B cell (primary cell): Measurements from ENCODE around the gene PCDHA2. TPM values are rescaled to one million over a fixed set of nuclear protein-coding genes. Genes with fewer than 3 reads are reported as not detected.
"Not testable (repeated sequence)": the region's sequence is repeated elsewhere in the genome, so short reads cannot be mapped to it uniquely, and the experiment has no call there.

Experiments used
- ATAC-seq: fragments of 200-7000 bp; cut with Tn5 transposase; one replicate; pipeline ENCODE4 v1.10.0; 2021; ENCODE audit warnings: low read depth, mild to moderate bottlenecking, moderate number of reproducible peaks, moderate library complexity
- CTCF ChIA-PET: fragments of 350-600 bp; sonication (Branson Sonifier 250); formaldehyde crosslinking; loops from one replicate; lab custom pipeline; 2021; ENCODE audit warnings: antibody characterized with exemption, inconsistent platforms; lab: Charles Lee
- POLR2A ChIA-PET: fragments of 350-600 bp; sonication (Branson Sonifier 250); formaldehyde crosslinking; loops from one replicate; lab custom pipeline; 2021; ENCODE audit warnings: antibody characterized with exemption; lab: Charles Lee
- DNase-seq: peaks from one replicate; pipeline ENCODE4 v3.0.0; 2013
- H2AFZ ChIP-seq: 2 replicates; pipeline ENCODE4 v1.6.1; 2012; ENCODE audit warnings: mild to moderate bottlenecking, low read depth, low read length; ENCODE audit not compliant: insufficient read depth, poor library complexity, severe bottlenecking
- H3K27ac ChIP-seq, 2 donors: 1 replicate in 1 of 2; 2 replicates in 1 of 2; pipeline ENCODE4 v1.5.1; 2012 to 2013; ENCODE audit warnings: low read length in 2 of 2, mild to moderate bottlenecking in 2 of 2, moderate library complexity in 1 of 2
- H3K27me3 ChIP-seq, 4 experiments: fragments of 200-600 bp in 1 of 4; sonication (generic) in 1 of 4; replicated peaks in 1 of 4; 1 replicate in 2 of 4; 2 replicates in 2 of 4; pipeline versions ENCODE4 v1.6.1 to v1.7.0; 2013 to 2016; ENCODE audit warnings: low read length in 3 of 4, mild to moderate bottlenecking in 2 of 4, mixed read lengths in 1 of 4, moderate library complexity in 1 of 4; ENCODE audit not compliant: insufficient read depth in 4 of 4, control insufficient read depth in 3 of 4; ENCODE audit errors: control extremely low read depth in 1 of 4
- H3K36me3 ChIP-seq, 2 experiments: replicated peaks in 1 of 2; 1 replicate in 1 of 2; 2 replicates in 1 of 2; pipeline versions ENCODE4 v1.6.1 to v1.7.1; 2013; ENCODE audit warnings: low read length in 1 of 2; ENCODE audit not compliant: insufficient read depth in 2 of 2, control insufficient read depth in 1 of 2; ENCODE audit errors: control extremely low read depth in 1 of 2, extremely low read depth in 1 of 2
- H3K4me1 ChIP-seq, 2 donors: fragments of 200-600 bp in 1 of 2; sonication (generic) in 1 of 2; 1 replicate in 1 of 2; 2 replicates in 1 of 2; pipeline versions ENCODE4 v1.5.1 to v1.6.1; 2013 to 2017; ENCODE audit warnings: low read length in 2 of 2; ENCODE audit not compliant: control insufficient read depth in 2 of 2, insufficient read depth in 2 of 2
- H3K4me2 ChIP-seq: replicated peaks from 2 replicates; pipeline ENCODE3; 2012; ENCODE audit warnings: mild to moderate bottlenecking, low read depth, low read length; ENCODE audit not compliant: poor library complexity, severe bottlenecking
- H3K4me3 ChIP-seq, 5 experiments: fragments of 200-600 bp in 1 of 5; sonication (generic) in 1 of 5; 1 replicate in 3 of 5; 2 replicates in 2 of 5; pipeline versions ENCODE4 v1.5.1 to v1.7.0; 2011 to 2016; ENCODE audit warnings: low read length in 4 of 5, mild to moderate bottlenecking in 4 of 5, low read depth in 2 of 5, control low read depth in 1 of 5, moderate library complexity in 1 of 5; ENCODE audit not compliant: insufficient read depth in 1 of 5; ENCODE audit errors: control extremely low read depth in 1 of 5, extremely low read depth in 1 of 5
- H3K79me2 ChIP-seq: fragments of 200-600 bp; sonication (generic); one replicate; pipeline ENCODE4 v1.6.0; 2016; ENCODE audit warnings: low read length; ENCODE audit not compliant: control insufficient read depth, insufficient read depth
- H3K9ac ChIP-seq: fragments of 200-600 bp; sonication (generic); 2 replicates; pipeline ENCODE4 v1.6.1; 2017; ENCODE audit warnings: mild to moderate bottlenecking, low read length, moderate library complexity
- H3K9me3 ChIP-seq, 3 donors: one replicate each; pipeline versions ENCODE4 v1.6.1 to v1.7.1; 2013; ENCODE audit warnings: low read length in 2 of 3; ENCODE audit not compliant: control insufficient read depth in 2 of 3, insufficient read depth in 1 of 3; ENCODE audit errors: control extremely low read depth in 1 of 3
- H4K20me1 ChIP-seq: 2 replicates; pipeline ENCODE4 v1.6.0; 2012; ENCODE audit warnings: mild to moderate bottlenecking, low read length; ENCODE audit not compliant: insufficient read depth, control insufficient read depth, poor library complexity, severe bottlenecking
- H3K27ac Mint-ChIP-seq: one replicate; pipeline ENCODE4 v1.8.0; 2021; ENCODE audit warnings: mixed read lengths
- H3K27me3 Mint-ChIP-seq: one replicate; pipeline ENCODE4 v1.8.0; 2021; ENCODE audit warnings: mixed read lengths
- H3K4me1 Mint-ChIP-seq: one replicate; pipeline ENCODE4 v1.8.0; 2021; ENCODE audit warnings: mixed read lengths
- H3K4me3 Mint-ChIP-seq: one replicate; pipeline ENCODE4 v1.8.0; 2021; ENCODE audit warnings: mixed read lengths
- H3K9me3 Mint-ChIP-seq: one replicate; pipeline ENCODE4 v1.8.0; 2022; ENCODE audit warnings: mixed read lengths; ENCODE audit not compliant: insufficient read depth
- EZH2 ChIP-seq: IDR thresholded peaks from 2 replicates; pipeline ENCODE4 v1.6.1; 2012; ENCODE audit warnings: borderline replicate concordance, low read depth, mild to moderate bottlenecking, moderate library complexity, low read length; ENCODE audit not compliant: insufficient read depth, poor library complexity, severe bottlenecking
- WGBS: methylation state at CpG from one replicate; pipeline ENCODE4 v1.1.5; 2013; ENCODE audit warnings: missing lambda C conversion rate; ENCODE audit not compliant: insufficient coverage; 5-methylcytosine and 5-hydroxymethylcytosine counted together
- intact Hi-C: fragments of 100-400 bp; cut with micrococcal nuclease; formaldehyde crosslinking; loops from one replicate; pipeline ENCODE4 v1.10.0; 2022
- polyA plus RNA-seq: library from polyadenylated mRNA; depleted of rRNA; stranded (reverse); fragments of >200 nt; gene quantifications from 2 replicates; pipeline ENCODE4 v1.2.3, GENCODE V29; 2012
- total RNA-seq, 2 donors: library from RNA; stranded (reverse); fragments of 120-200 nt in 1 of 2; gene quantifications; 1 replicate in 1 of 2; 2 replicates in 1 of 2; pipeline versions ENCODE4 v1.2.3 to v1.2.4, GENCODE V29; 2013 to 2022
- TF ChIP-seq, protein P1 (sequence below): fragments of 200-600 bp; IDR thresholded peaks from one replicate; pipeline ENCODE4 v1.8.0; 2022; ENCODE audit warnings: antibody characterized with exemption, mild to moderate bottlenecking

Gene PCDHA2
- total and polyA plus RNA-seq, 2 donors (not counting 1 experiment from before 2014, with no cell fraction given): not detected

DNA sequence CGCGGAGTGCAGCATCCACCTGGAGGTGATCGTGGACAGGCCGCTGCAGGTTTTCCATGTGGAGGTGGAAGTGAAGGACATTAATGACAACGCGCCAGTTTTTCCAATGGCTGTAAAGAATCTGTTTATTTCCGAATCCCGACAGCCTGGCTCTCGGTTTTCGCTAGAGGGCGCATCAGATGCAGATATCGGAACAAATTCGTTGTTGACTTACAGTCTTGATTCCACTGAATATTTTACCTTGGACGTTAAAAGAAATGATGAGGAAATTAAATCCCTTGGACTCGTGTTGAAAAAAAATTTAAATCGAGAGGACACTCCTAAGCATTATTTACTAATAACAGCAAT is 6.8 kb downstream of the PCDHA2 start:
- H3K27me3 ChIP-seq: peaks cover 0 to 13% (median 4%) of the 10 kb centered on the region in 4 experiments
- peaks cover 0 to 36% (median 30%) of the 10 kb centered on the region in 3 donors for H3K9me3 ChIP-seq
- H2AFZ ChIP-seq: no peak overlapping the region
- no peak overlapping the region for H3K4me3 Mint-ChIP-seq
- no peak overlapping the region for H3K4me2 ChIP-seq
- H3K79me2 ChIP-seq: no peaks in the 10 kb centered on the region
- no peak overlapping the region for H3K9ac ChIP-seq
- H3K27ac ChIP-seq: no peak overlapping the region
- ChIA-PET POLR2A (no interaction called here), CTCF (no interaction called here)
- no peak overlapping the region for H3K4me3 ChIP-seq
- H3K27ac Mint-ChIP-seq: no peak overlapping the region
- TF ChIP-seq, protein P1, sequence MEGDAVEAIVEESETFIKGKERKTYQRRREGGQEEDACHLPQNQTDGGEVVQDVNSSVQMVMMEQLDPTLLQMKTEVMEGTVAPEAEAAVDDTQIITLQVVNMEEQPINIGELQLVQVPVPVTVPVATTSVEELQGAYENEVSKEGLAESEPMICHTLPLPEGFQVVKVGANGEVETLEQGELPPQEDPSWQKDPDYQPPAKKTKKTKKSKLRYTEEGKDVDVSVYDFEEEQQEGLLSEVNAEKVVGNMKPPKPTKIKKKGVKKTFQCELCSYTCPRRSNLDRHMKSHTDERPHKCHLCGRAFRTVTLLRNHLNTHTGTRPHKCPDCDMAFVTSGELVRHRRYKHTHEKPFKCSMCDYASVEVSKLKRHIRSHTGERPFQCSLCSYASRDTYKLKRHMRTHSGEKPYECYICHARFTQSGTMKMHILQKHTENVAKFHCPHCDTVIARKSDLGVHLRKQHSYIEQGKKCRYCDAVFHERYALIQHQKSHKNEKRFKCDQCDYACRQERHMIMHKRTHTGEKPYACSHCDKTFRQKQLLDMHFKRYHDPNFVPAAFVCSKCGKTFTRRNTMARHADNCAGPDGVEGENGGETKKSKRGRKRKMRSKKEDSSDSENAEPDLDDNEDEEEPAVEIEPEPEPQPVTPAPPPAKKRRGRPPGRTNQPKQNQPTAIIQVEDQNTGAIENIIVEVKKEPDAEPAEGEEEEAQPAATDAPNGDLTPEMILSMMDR: no peak
- TF ChIP-seq EZH2: no peak
- no peak for DNase-seq
- peaks cover 8% of the 10 kb centered on the region for H3K9me3 Mint-ChIP-seq
- H3K4me1 ChIP-seq: no peaks in the 10 kb centered on the region
- no peak for ATAC-seq
- no peaks in the 10 kb centered on the region for H4K20me1 ChIP-seq
- 35% methylated on average over 13 of the region's 16 CpGs for WGBS
- peaks cover 9% of the 10 kb centered on the region for H3K27me3 Mint-ChIP-seq
- intact Hi-C loops: no loop called here
- H3K4me1 Mint-ChIP-seq: no peaks in the 10 kb centered on the region
- no peaks in the 10 kb centered on the region for H3K36me3 ChIP-seq

DNA sequence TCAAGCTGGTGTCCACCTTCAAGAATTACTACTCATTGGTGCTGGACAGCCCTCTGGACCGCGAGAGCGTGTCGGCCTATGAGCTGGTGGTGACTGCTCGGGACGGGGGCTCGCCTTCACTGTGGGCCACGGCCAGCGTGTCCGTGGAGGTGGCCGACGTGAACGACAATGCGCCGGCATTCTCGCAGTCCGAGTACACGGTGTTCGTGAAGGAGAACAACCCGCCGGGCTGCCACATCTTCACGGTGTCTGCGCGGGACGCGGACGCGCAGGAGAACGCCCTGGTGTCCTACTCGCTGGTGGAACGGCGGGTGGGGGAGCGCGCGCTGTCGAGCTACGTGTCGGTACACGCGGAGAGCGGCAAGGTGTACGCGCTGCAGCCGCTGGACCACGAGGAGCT is 7.7 kb downstream of the PCDHA2 start:
- H3K4me1 Mint-ChIP-seq, H3K9me3 Mint-ChIP-seq, H3K79me2 ChIP-seq, DNase-seq, CTCF ChIA-PET, POLR2A ChIA-PET, H3K27ac Mint-ChIP-seq, H3K4me1 ChIP-seq, H4K20me1 ChIP-seq, H2AFZ ChIP-seq, H3K27ac ChIP-seq, ATAC-seq, H3K4me2 ChIP-seq, H3K36me3 ChIP-seq, H3K4me3 Mint-ChIP-seq, intact Hi-C loops, H3K9ac ChIP-seq, H3K4me3 ChIP-seq: not testable (repeated sequence)
- H3K27me3 ChIP-seq: peaks cover 0 to 13% (median 6%) of the 10 kb centered on the region in 4 experiments
- H3K9me3 ChIP-seq: peaks cover 0 to 33% (median 29%) of the 10 kb centered on the region in 3 donors
- WGBS: 66% methylated on average over 45 of the region's 45 CpGs
- peaks cover 14% of the 10 kb centered on the region for H3K27me3 Mint-ChIP-seq
